H9 (cell line): ENCODE measurements around the gene PRRC2B. TPM values are rescaled to one million over a fixed set of nuclear protein-coding genes. Genes with fewer than 3 reads are reported as not detected.

Experiments
- DNase-seq: peaks from one replicate; pipeline ENCODE4 v3.0.0-alpha.2; 2017
- H2AFZ ChIP-seq: one replicate; pipeline ENCODE4 v1.6.1; 2013; ENCODE audit warnings: mild to moderate bottlenecking, low read length, control low read depth, moderate library complexity
- H2AK5ac ChIP-seq: 2 replicates; pipeline ENCODE4 v1.6.1; 2013; ENCODE audit warnings: low read length, control low read depth, mixed read lengths; ENCODE audit not compliant: insufficient read length
- H2BK120ac ChIP-seq: one replicate; pipeline ENCODE4 v1.6.1; 2013; ENCODE audit warnings: low read depth, mild to moderate bottlenecking, low read length, control low read depth, inconsistent platforms; ENCODE audit not compliant: poor library complexity, severe bottlenecking
- H2BK12ac ChIP-seq: 2 replicates; pipeline ENCODE4 v1.6.1; 2013; ENCODE audit warnings: low read length, control low read depth, mixed read lengths, low read depth; ENCODE audit not compliant: insufficient read length
- H2BK15ac ChIP-seq: 2 replicates; pipeline ENCODE4 v1.6.1; 2013; ENCODE audit warnings: low read depth, low read length, control low read depth
- H2BK20ac ChIP-seq: one replicate; pipeline ENCODE4 v1.6.1; 2013; ENCODE audit warnings: low read depth, mild to moderate bottlenecking, low read length, control low read depth, inconsistent platforms; ENCODE audit not compliant: poor library complexity, severe bottlenecking
- H2BK5ac ChIP-seq: 2 replicates; pipeline ENCODE4 v1.6.1; 2013; ENCODE audit warnings: low read length, control low read depth, mixed read lengths; ENCODE audit not compliant: insufficient read length
- H3K14ac ChIP-seq: 2 replicates; pipeline ENCODE4 v1.6.1; 2013; ENCODE audit warnings: low read length, control low read depth; ENCODE audit not compliant: insufficient read depth
- H3K18ac ChIP-seq: 2 replicates; pipeline ENCODE4 v1.6.1; 2013; ENCODE audit warnings: low read depth, mild to moderate bottlenecking, mixed read lengths, low read length, control low read depth; ENCODE audit not compliant: insufficient read length
- H3K23ac ChIP-seq: 2 replicates; pipeline ENCODE4 v1.6.1; 2013; ENCODE audit warnings: low read length, control low read depth, mixed read lengths, low read depth; ENCODE audit not compliant: insufficient read length
- H3K23me2 ChIP-seq: 2 replicates; pipeline ENCODE4 v1.6.1; 2013; ENCODE audit warnings: low read depth, mild to moderate bottlenecking, mixed read lengths, low read length, control low read depth; ENCODE audit not compliant: insufficient read length, poor library complexity, severe bottlenecking
- H3K27ac ChIP-seq: 2 replicates; pipeline ENCODE4 v1.5.1; 2013; ENCODE audit warnings: low read length, control low read depth, mixed read lengths, low read depth; ENCODE audit not compliant: insufficient read length
- H3K27me3 ChIP-seq: 2 replicates; pipeline ENCODE4 v1.6.1; 2013; ENCODE audit warnings: low read length, control low read depth, inconsistent platforms; ENCODE audit not compliant: insufficient read depth
- H3K4ac ChIP-seq: 2 replicates; pipeline ENCODE4 v1.6.1; 2013; ENCODE audit warnings: low read depth, mild to moderate bottlenecking, control low read depth, inconsistent platforms, low read length, moderate library complexity
- H3K4me1 ChIP-seq: 2 replicates; pipeline ENCODE4 v1.6.1; 2013; ENCODE audit warnings: low read length, control low read depth, inconsistent platforms; ENCODE audit not compliant: insufficient read depth
- H3K4me2 ChIP-seq: 2 replicates; pipeline ENCODE4 v1.6.1; 2013; ENCODE audit warnings: low read length, control low read depth, mixed read lengths; ENCODE audit not compliant: insufficient read length, insufficient read depth
- H3K56ac ChIP-seq: 2 replicates; pipeline ENCODE4 v1.6.1; 2013; ENCODE audit warnings: low read depth, mild to moderate bottlenecking, mixed read lengths, low read length, control low read depth; ENCODE audit not compliant: insufficient read length
- H3K79me1 ChIP-seq: 2 replicates; pipeline ENCODE4 v1.6.1; 2013; ENCODE audit warnings: low read depth, mild to moderate bottlenecking, moderate library complexity, low read length, control low read depth, inconsistent platforms; ENCODE audit not compliant: insufficient read depth, poor library complexity, severe bottlenecking
- H3K79me2 ChIP-seq: 2 replicates; pipeline ENCODE4 v1.6.1; 2013; ENCODE audit warnings: low read length, control low read depth, inconsistent platforms; ENCODE audit not compliant: insufficient read depth
- H3K9ac ChIP-seq: 2 replicates; pipeline ENCODE4 v1.6.1; 2013; ENCODE audit warnings: low read length, control low read depth, mixed read lengths; ENCODE audit not compliant: insufficient read length; ENCODE audit errors: extremely low read depth
- H3K9me3 ChIP-seq: one replicate; pipeline ENCODE4 v1.6.1; 2013; ENCODE audit warnings: low read depth, low read length, inconsistent platforms; ENCODE audit not compliant: control insufficient read depth
- H3T11ph ChIP-seq: one replicate; pipeline ENCODE4 v1.6.1; 2013; ENCODE audit warnings: mild to moderate bottlenecking, low read length, control low read depth, inconsistent platforms
- H4K20me1 ChIP-seq: one replicate; pipeline ENCODE4 v1.6.1; 2013; ENCODE audit not compliant: control insufficient read depth, insufficient read length, insufficient read depth
- H4K5ac ChIP-seq: 2 replicates; pipeline ENCODE4 v1.6.1; 2013; ENCODE audit warnings: low read depth, mild to moderate bottlenecking, mixed read lengths, low read length, control low read depth; ENCODE audit not compliant: insufficient read length
- H4K8ac ChIP-seq: replicated peaks from 2 replicates; pipeline ENCODE4 v1.6.1; 2013; ENCODE audit warnings: low read length, control low read depth, mixed read lengths, low read depth; ENCODE audit not compliant: insufficient read length
- H4K91ac ChIP-seq: 2 replicates; pipeline ENCODE4 v1.6.1; 2013; ENCODE audit warnings: low read depth, mild to moderate bottlenecking, moderate library complexity, mixed read lengths, low read length, control low read depth; ENCODE audit not compliant: insufficient read length
- H3K27ac Mint-ChIP-seq, 3 experiments: 2 replicates in 2 of 3; 3 replicates in 1 of 3; pipeline ENCODE4 v1.8.0; 2020 to 2021; ENCODE audit warnings: mixed read lengths in 3 of 3, mild to moderate bottlenecking in 1 of 3, moderate library complexity in 1 of 3
- H3K27me3 Mint-ChIP-seq: 2 replicates; pipeline ENCODE4 v1.8.0; 2021; ENCODE audit warnings: low read depth, mild to moderate bottlenecking, moderate library complexity, mixed read lengths
- H3K36me3 Mint-ChIP-seq, 3 experiments: 2 replicates in 2 of 3; 3 replicates in 1 of 3; pipeline ENCODE4 v1.8.0; 2020 to 2021; ENCODE audit warnings: low read depth in 3 of 3, mixed read lengths in 3 of 3; ENCODE audit not compliant: insufficient read depth in 1 of 3
- H3K4me1 Mint-ChIP-seq, 2 experiments: 2 replicates each; pipeline ENCODE4 v1.8.0; 2020; ENCODE audit warnings: mixed read lengths in 2 of 2
- H3K4me3 Mint-ChIP-seq, 2 experiments: 2 replicates in 1 of 2; 3 replicates in 1 of 2; pipeline ENCODE4 v1.8.0; 2020 to 2021; ENCODE audit warnings: mild to moderate bottlenecking in 2 of 2, mixed read lengths in 2 of 2, moderate library complexity in 1 of 2
- H3K9me3 Mint-ChIP-seq, 2 experiments: 2 replicates in 1 of 2; 3 replicates in 1 of 2; pipeline ENCODE4 v1.8.0; 2020; ENCODE audit warnings: mild to moderate bottlenecking in 2 of 2, mixed read lengths in 2 of 2, moderate library complexity in 1 of 2
- WGBS: extraction: QIAGEN DNeasy Blood & Tissue Kit; methylation state at CpG from one replicate; pipeline ENCODE4 v1.1.7; 2013; ENCODE audit warnings: missing lambda C conversion rate, low lambda C conversion rate, mixed read lengths; ENCODE audit not compliant: insufficient read length; ENCODE audit errors: extremely low coverage; 5-methylcytosine and 5-hydroxymethylcytosine counted together
- total RNA-seq: library from RNA; stranded (reverse); gene quantifications from 2 replicates; pipeline ENCODE4 v1.2.1, GENCODE V29; 2021
- TF ChIP-seq, protein P1 (sequence below): fragments of 200-600 bp; sonication (generic); conservative IDR thresholded peaks from 3 replicates; pipeline ENCODE4 v1.8.0; 2021; ENCODE audit warnings: antibody characterized with exemption, mild to moderate bottlenecking

The PRRC2B gene
- total RNA-seq, 1 experiment from 2014 or later = 251 TPM

DNA sequence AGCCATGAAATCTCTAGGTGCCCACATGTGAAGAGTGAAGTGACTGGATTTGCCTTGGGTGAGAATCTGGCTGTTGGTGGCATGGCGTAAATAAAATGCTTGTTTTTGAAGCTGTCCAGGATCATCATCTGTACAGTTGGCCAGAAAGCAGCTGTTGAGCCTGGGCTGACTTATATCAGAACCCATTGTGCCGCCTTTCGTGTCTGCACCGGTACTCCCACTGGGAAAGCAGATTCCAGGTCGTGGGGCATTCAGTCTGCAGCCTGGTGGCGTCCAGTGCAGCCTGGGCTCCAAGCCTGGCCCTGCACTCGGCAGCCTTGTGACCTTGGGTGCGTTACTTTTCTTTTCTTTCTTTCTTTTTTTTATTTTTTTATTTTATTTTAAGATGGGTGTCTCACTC lies 27.8 kb downstream of the PRRC2B start:
- H3K4me2 ChIP-seq = no peak overlapping the region
- H2BK20ac ChIP-seq = no peak overlapping the region
- peaks cover 27% of the 10 kb centered on the region; the same call in 1 of the 2 replicates for H3K4me1 ChIP-seq
- peaks cover 6 to 38% (median 36%) of the 10 kb centered on the region in 3 experiments; a peak in 6 of 7 replicates for H3K36me3 Mint-ChIP-seq
- H3K27ac ChIP-seq = no peak overlapping the region
- no peaks in the 10 kb centered on the region for H3K9me3 ChIP-seq
- no peak overlapping the region for H2AK5ac ChIP-seq
- H2AFZ ChIP-seq = no peak overlapping the region
- no peaks in the 10 kb centered on the region for H3K27me3 ChIP-seq
- no peak overlapping the region for H4K5ac ChIP-seq
- no peak overlapping the region for H3K4me3 Mint-ChIP-seq
- H3K23me2 ChIP-seq = no peaks in the 10 kb centered on the region
- no peak overlapping the region for H2BK12ac ChIP-seq
- no peak overlapping the region for H3T11ph ChIP-seq
- no peaks in the 10 kb centered on the region for H3K9me3 Mint-ChIP-seq
- no peaks in the 10 kb centered on the region for H3K27me3 Mint-ChIP-seq
- H3K4ac ChIP-seq = no peak overlapping the region
- no peak overlapping the region for H2BK15ac ChIP-seq
- no peak overlapping the region for H2BK120ac ChIP-seq
- H3K56ac ChIP-seq = no peak overlapping the region
- H4K8ac ChIP-seq = no peak overlapping the region
- no peak overlapping the region for H3K9ac ChIP-seq
- H4K91ac ChIP-seq = no peak overlapping the region
- no peak overlapping the region for H3K14ac ChIP-seq
- H2BK5ac ChIP-seq = no peak overlapping the region
- no peaks in the 10 kb centered on the region for H3K79me1 ChIP-seq
- H4K20me1 ChIP-seq = peaks cover 2% of the 10 kb centered on the region
- DNase-seq = no peak
- H3K4me1 Mint-ChIP-seq = peaks cover 70 to 78% of the 10 kb centered on the region in 2 experiments
- H3K18ac ChIP-seq = no peak overlapping the region
- TF ChIP-seq, protein P1, sequence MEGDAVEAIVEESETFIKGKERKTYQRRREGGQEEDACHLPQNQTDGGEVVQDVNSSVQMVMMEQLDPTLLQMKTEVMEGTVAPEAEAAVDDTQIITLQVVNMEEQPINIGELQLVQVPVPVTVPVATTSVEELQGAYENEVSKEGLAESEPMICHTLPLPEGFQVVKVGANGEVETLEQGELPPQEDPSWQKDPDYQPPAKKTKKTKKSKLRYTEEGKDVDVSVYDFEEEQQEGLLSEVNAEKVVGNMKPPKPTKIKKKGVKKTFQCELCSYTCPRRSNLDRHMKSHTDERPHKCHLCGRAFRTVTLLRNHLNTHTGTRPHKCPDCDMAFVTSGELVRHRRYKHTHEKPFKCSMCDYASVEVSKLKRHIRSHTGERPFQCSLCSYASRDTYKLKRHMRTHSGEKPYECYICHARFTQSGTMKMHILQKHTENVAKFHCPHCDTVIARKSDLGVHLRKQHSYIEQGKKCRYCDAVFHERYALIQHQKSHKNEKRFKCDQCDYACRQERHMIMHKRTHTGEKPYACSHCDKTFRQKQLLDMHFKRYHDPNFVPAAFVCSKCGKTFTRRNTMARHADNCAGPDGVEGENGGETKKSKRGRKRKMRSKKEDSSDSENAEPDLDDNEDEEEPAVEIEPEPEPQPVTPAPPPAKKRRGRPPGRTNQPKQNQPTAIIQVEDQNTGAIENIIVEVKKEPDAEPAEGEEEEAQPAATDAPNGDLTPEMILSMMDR = no peak
- peaks cover 92% of the 10 kb centered on the region for H3K79me2 ChIP-seq
- H3K23ac ChIP-seq = no peak overlapping the region
- H3K27ac Mint-ChIP-seq = peak overlapping the region; percentile 37 to 89 (median 79); a peak in 5 of 7 replicates
- no CpG with 5 or more reads among the region's 8 CpGs for WGBS
